H1 (cell line): ENCODE data around the gene CCDC191. TPM values are rescaled to one million over a fixed set of nuclear protein-coding genes. Genes with fewer than 3 reads are reported as not detected.

Experiments used
- CTCF ChIA-PET: fragments of 300-600 bp; sonication (Branson Sonifier 250); formaldehyde crosslinking; loops from one replicate; lab custom pipeline; 2021; ENCODE audit not compliant: partially characterized antibody; lab: Charles Lee
- POLR2A ChIA-PET: fragments of 300-600 bp; sonication (Branson Sonifier 250); formaldehyde crosslinking; loops from one replicate; lab custom pipeline; 2021; ENCODE audit warnings: inconsistent platforms; ENCODE audit not compliant: partially characterized antibody; lab: Charles Lee
- DNase-seq, 2 experiments: peaks; one replicate each; pipeline versions ENCODE4 v3.0.0 to v3.0.0-alpha.2; 2010 to 2022; ENCODE audit warnings: low spot score in 2 of 2, low read depth in 1 of 2, mixed read lengths in 1 of 2
- FAIRE-seq: peaks from 2 replicates; lab custom pipeline; 2011; peaks lifted over from hg19 to GRCh38; lab: Jason Lieb, UNC
- H2AFZ ChIP-seq: 2 replicates; pipeline ENCODE4 v1.8.1; 2012; ENCODE audit warnings: low read length, inconsistent platforms
- H2AK5ac ChIP-seq: 2 replicates; pipeline ENCODE4 v1.6.1; 2013; ENCODE audit warnings: low read depth, low read length
- H2BK120ac ChIP-seq: replicated peaks from 2 replicates; pipeline ENCODE3; 2013; ENCODE audit warnings: low read depth, low read length, inconsistent platforms
- H2BK12ac ChIP-seq: 2 replicates; pipeline ENCODE4 v1.6.1; 2013; ENCODE audit warnings: low read depth, low read length
- H2BK15ac ChIP-seq: 2 replicates; pipeline ENCODE4 v1.6.1; 2013; ENCODE audit warnings: low read length
- H2BK20ac ChIP-seq: 2 replicates; pipeline ENCODE4 v1.6.1; 2013; ENCODE audit warnings: low read length
- H2BK5ac ChIP-seq: 2 replicates; pipeline ENCODE4 v1.6.1; 2013; ENCODE audit warnings: low read depth, low read length
- H3K14ac ChIP-seq: 2 replicates; pipeline ENCODE4 v1.6.1; 2013; ENCODE audit warnings: inconsistent platforms; ENCODE audit not compliant: insufficient read length
- H3K18ac ChIP-seq: 2 replicates; pipeline ENCODE4 v1.6.1; 2013; ENCODE audit warnings: low read length; ENCODE audit errors: extremely low read depth
- H3K23ac ChIP-seq: 2 replicates; pipeline ENCODE4 v1.6.1; 2013; ENCODE audit warnings: inconsistent platforms; ENCODE audit not compliant: insufficient read length
- H3K23me2 ChIP-seq: 2 replicates; pipeline ENCODE4 v1.6.1; 2013; ENCODE audit warnings: low read depth, low read length
- H3K27ac ChIP-seq: 2 replicates; pipeline ENCODE4 v1.6.1; 2011; ENCODE audit warnings: low read depth, low read length, inconsistent platforms
- H3K27me3 ChIP-seq, 4 experiments: replicated peaks in 1 of 4; 1 replicate in 1 of 4; 2 replicates in 3 of 4; pipeline versions ENCODE4 v1.6.1 to v1.8.1; 2011 to 2013; ENCODE audit warnings: low read length in 3 of 4, mild to moderate bottlenecking in 3 of 4, inconsistent platforms in 2 of 4, mixed read lengths in 2 of 4, moderate library complexity in 1 of 4; ENCODE audit not compliant: control insufficient read depth in 3 of 4, insufficient read depth in 3 of 4; ENCODE audit errors: extremely low read depth in 1 of 4
- H3K36me3 ChIP-seq, 4 experiments: 2 replicates each; pipeline versions ENCODE4 v1.6.1 to v1.8.1; 2011 to 2013; ENCODE audit warnings: mild to moderate bottlenecking in 4 of 4, low read length in 3 of 4, moderate library complexity in 2 of 4, control low read depth in 1 of 4, inconsistent platforms in 1 of 4; ENCODE audit not compliant: insufficient read depth in 4 of 4, control insufficient read depth in 2 of 4
- H3K4ac ChIP-seq: replicated peaks from 2 replicates; pipeline ENCODE3; 2013; ENCODE audit warnings: low read length, low read depth, mixed read lengths, inconsistent platforms; ENCODE audit not compliant: insufficient read length
- H3K4me1 ChIP-seq, 4 experiments: replicated peaks in 1 of 4; 1 replicate in 1 of 4; 2 replicates in 3 of 4; pipeline versions ENCODE4 v1.6.1 to v1.8.1; 2011 to 2013; ENCODE audit warnings: low read length in 3 of 4, inconsistent platforms in 2 of 4, mixed read lengths in 1 of 4; ENCODE audit not compliant: insufficient read depth in 4 of 4, control insufficient read depth in 3 of 4
- H3K4me2 ChIP-seq, 2 experiments: 2 replicates each; pipeline versions ENCODE4 v1.6.1 to v1.8.1; 2011 to 2013; ENCODE audit warnings: low read depth in 2 of 2, low read length in 2 of 2, control low read depth in 1 of 2, inconsistent platforms in 1 of 2, mild to moderate bottlenecking in 1 of 2; ENCODE audit not compliant: insufficient read depth in 1 of 2
- H3K4me3 ChIP-seq, 4 experiments: fragments of 200-600, 300-600 bp in 1 of 4; sonication (generic), shearing (Covaris generic), sonication (Bioruptor Twin) in 1 of 4; 2 replicates each; pipeline versions ENCODE4 v1.5.1 to v1.8.1; 2011 to 2016; ENCODE audit warnings: low read length in 4 of 4, low read depth in 3 of 4, control low read depth in 2 of 4, inconsistent platforms in 2 of 4, mild to moderate bottlenecking in 2 of 4, mixed read lengths in 1 of 4, moderate library complexity in 1 of 4; ENCODE audit not compliant: insufficient read depth in 2 of 4; ENCODE audit errors: extremely low read depth in 1 of 4
- H3K56ac ChIP-seq: replicated peaks from 2 replicates; pipeline ENCODE3; 2013; ENCODE audit warnings: low read depth, mild to moderate bottlenecking, mixed read lengths, low read length, inconsistent platforms; ENCODE audit not compliant: insufficient read length
- H3K79me1 ChIP-seq: 2 replicates; pipeline ENCODE4 v1.6.1; 2013; ENCODE audit warnings: low read depth, low read length, control low read depth
- H3K79me2 ChIP-seq, 2 experiments: 2 replicates each; pipeline versions ENCODE4 v1.6.1 to v1.8.1; 2012 to 2013; ENCODE audit warnings: low read length in 2 of 2, mild to moderate bottlenecking in 2 of 2, inconsistent platforms in 1 of 2; ENCODE audit not compliant: insufficient read depth in 2 of 2, control insufficient read depth in 1 of 2
- H3K9ac ChIP-seq, 4 experiments: replicated peaks in 1 of 4; 1 replicate in 1 of 4; 2 replicates in 3 of 4; pipeline versions ENCODE4 v1.6.1 to v1.8.1; 2011 to 2013; ENCODE audit warnings: low read depth in 3 of 4, low read length in 3 of 4, control low read depth in 2 of 4, mild to moderate bottlenecking in 2 of 4, moderate library complexity in 2 of 4, inconsistent platforms in 1 of 4; ENCODE audit errors: extremely low read depth in 1 of 4
- H3K9me3 ChIP-seq, 2 experiments: 2 replicates each; pipeline versions ENCODE4 v1.6.1 to v1.8.1; 2012 to 2013; ENCODE audit warnings: mild to moderate bottlenecking in 2 of 2, moderate library complexity in 2 of 2, control low read depth in 1 of 2, inconsistent platforms in 1 of 2, low read depth in 1 of 2, low read length in 1 of 2, mixed read lengths in 1 of 2; ENCODE audit not compliant: insufficient read depth in 2 of 2
- H4K20me1 ChIP-seq, 2 experiments: replicated peaks in 1 of 2; 2 replicates each; pipeline versions ENCODE3 to v1.8.1; 2011 to 2013; ENCODE audit warnings: inconsistent platforms in 2 of 2, low read length in 2 of 2, mild to moderate bottlenecking in 1 of 2; ENCODE audit not compliant: insufficient read depth in 2 of 2, control insufficient read depth in 1 of 2
- H4K5ac ChIP-seq: 2 replicates; pipeline ENCODE4 v1.6.1; 2013; ENCODE audit warnings: low read length, low read depth, mixed read lengths, inconsistent platforms; ENCODE audit not compliant: insufficient read length
- H4K8ac ChIP-seq: 2 replicates; pipeline ENCODE4 v1.8.0; 2013; ENCODE audit warnings: mild to moderate bottlenecking, moderate library complexity, low read length, inconsistent platforms; ENCODE audit not compliant: insufficient read depth; ENCODE audit errors: extremely low read depth
- H4K91ac ChIP-seq: replicated peaks from 2 replicates; pipeline ENCODE3; 2013; ENCODE audit warnings: low read length, mixed read lengths, inconsistent platforms; ENCODE audit not compliant: insufficient read length
- ASH2L ChIP-seq: fragments of 200-600, 300-600 bp; sonication (generic); IDR thresholded peaks from one replicate; pipeline ENCODE4 v1.7.1; 2017; ENCODE audit warnings: low read length
- BACH1 ChIP-seq: IDR thresholded peaks from 2 replicates; pipeline ENCODE4 v1.6.1; 2012; ENCODE audit warnings: low read length, improper control_type of control experiment
- BRCA1 ChIP-seq: IDR thresholded peaks from 2 replicates; pipeline ENCODE4 v1.6.1; 2012; ENCODE audit warnings: low read depth, low read length, improper control_type of control experiment
- CBX8 ChIP-seq: fragments of 300-800, 300-1000 bp; sonication (generic); IDR thresholded peaks from 2 replicates; pipeline ENCODE4 v1.7.1; 2016; ENCODE audit warnings: low read depth, low read length, borderline replicate concordance
- CHD1 ChIP-seq: IDR thresholded peaks from 2 replicates; pipeline ENCODE4 v1.6.1; 2012; ENCODE audit warnings: low read depth, low read length, improper control_type of control experiment
- EGR1 ChIP-seq: IDR thresholded peaks from 2 replicates; pipeline ENCODE4 v1.6.1; 2011; ENCODE audit warnings: low read depth, low read length, borderline replicate concordance
- GTF2F1 ChIP-seq: IDR thresholded peaks from 2 replicates; pipeline ENCODE4 v1.6.1; 2012; ENCODE audit warnings: low read depth, low read length, improper control_type of control experiment, borderline replicate concordance
- KDM4A ChIP-seq: IDR thresholded peaks from one replicate; pipeline ENCODE4 v1.7.1; 2012; ENCODE audit warnings: low read depth, mild to moderate bottlenecking, moderate library complexity, low read length, inconsistent platforms; ENCODE audit not compliant: severe bottlenecking
- NRF1 ChIP-seq: IDR thresholded peaks from 2 replicates; pipeline ENCODE4 v1.6.1; 2011; ENCODE audit warnings: mild to moderate bottlenecking, low read depth, low read length, improper control_type of control experiment
- RBBP5 ChIP-seq: IDR thresholded peaks from 2 replicates; pipeline ENCODE4 v1.7.1; 2012; ENCODE audit warnings: low read depth, mild to moderate bottlenecking, inconsistent platforms, low read length, moderate library complexity, borderline replicate concordance
- SAP30 ChIP-seq: fragments of 300-600 bp; sonication (generic); IDR thresholded peaks from 2 replicates; pipeline ENCODE4 v1.7.1; 2012; ENCODE audit warnings: low read length, moderate library complexity, mild to moderate bottlenecking, inconsistent platforms; ENCODE audit not compliant: insufficient read depth, insufficient replicate concordance
- SIN3A ChIP-seq, 2 experiments: IDR thresholded peaks in 1 of 2; conservative IDR thresholded peaks in 1 of 2; 2 replicates each; pipeline ENCODE4 v1.6.1; 2011 to 2012; ENCODE audit warnings: low read length in 2 of 2, improper control_type of control experiment in 1 of 2, low read depth in 1 of 2, mild to moderate bottlenecking in 1 of 2
- SP1 ChIP-seq: IDR thresholded peaks from 2 replicates; pipeline ENCODE4 v1.6.1; 2011; ENCODE audit warnings: low read depth, low read length
- TEAD4 ChIP-seq: IDR thresholded peaks from 2 replicates; pipeline ENCODE4 v1.6.1; 2012; ENCODE audit warnings: low read depth, low read length, inconsistent platforms, mixed read lengths
- YY1 ChIP-seq: IDR thresholded peaks from 2 replicates; pipeline ENCODE4 v1.6.1; 2011; ENCODE audit warnings: low read depth, mild to moderate bottlenecking, low read length
- WGBS, 2 experiments: shearing (Covaris generic) in 1 of 2; methylation state at CpG; one replicate each; pipeline versions ENCODE4 v1.1.6 to v1.1.7; 2013 to 2015; ENCODE audit warnings: low lambda C conversion rate in 2 of 2, mixed read lengths in 2 of 2, inconsistent platforms in 1 of 2, low coverage in 1 of 2, missing lambda C conversion rate in 1 of 2; ENCODE audit not compliant: insufficient replicate concordance in 2 of 2, insufficient coverage in 1 of 2, insufficient read length in 1 of 2; ENCODE audit errors: extremely low coverage in 1 of 2, missing lambda C conversion rate in 1 of 2; 5-methylcytosine and 5-hydroxymethylcytosine counted together
- polyA plus RNA-seq, 7 experiments: library from polyadenylated mRNA; depleted of rRNA in 3 of 7; stranded (reverse) in 5 of 7; unstranded in 2 of 7; fragments of >200 nt in 5 of 7; fragments of 200-250 nt in 2 of 7; gene quantifications; 1 replicate in 5 of 7; 2 replicates in 1 of 7; 4 replicates in 1 of 7; pipeline versions ENCODE4 v1.2.1 to v1.2.3, GENCODE V29; 2011 to 2013; ENCODE audit warnings: missing spikeins in 2 of 7, mixed read lengths in 2 of 7
- total RNA-seq: library from RNA; stranded (reverse); fragmentation: NEBNext Ultra II Directional; extraction: Animal tissue kit (Norgen Biotek cat#: 25700); gene quantifications from 2 replicates; pipeline ENCODE4 v1.2.1, GENCODE V29; 2021

Gene CCDC191
- total and polyA plus RNA-seq, 2 of the 8 experiments (the other 6 are each of a cell fraction or from before 2014, with no cell fraction given): 0.65 to 1.3 TPM

DNA sequence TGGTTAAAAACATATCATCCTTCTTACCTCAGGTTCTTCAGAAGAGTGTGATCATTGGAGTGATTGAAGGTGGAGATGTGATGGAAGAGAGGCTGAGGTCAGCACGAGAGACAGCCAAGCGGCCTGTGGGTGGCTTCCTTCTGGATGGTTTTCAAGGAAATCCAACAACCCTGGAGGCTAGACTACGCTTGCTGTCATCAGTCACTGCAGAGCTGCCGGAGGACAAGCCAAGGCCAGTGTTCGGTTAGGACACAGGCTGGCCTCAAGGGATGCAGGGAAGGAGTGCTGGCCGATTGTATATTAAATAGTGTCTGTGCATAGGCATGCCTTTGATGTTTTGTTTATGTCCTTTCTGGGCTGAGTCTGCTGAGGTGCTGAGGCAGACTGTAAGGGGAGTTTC, 20.4 kb upstream of the CCDC191 start:
- peaks cover 16 to 89% (median 65%) of the 10 kb centered on the region in 4 experiments for H3K36me3 ChIP-seq
- H3K27me3 ChIP-seq: no peaks in the 10 kb centered on the region
- H4K5ac ChIP-seq: no peak overlapping the region
- H3K23ac ChIP-seq: no peak overlapping the region
- no peak overlapping the region for H4K8ac ChIP-seq
- no peak overlapping the region for H3K56ac ChIP-seq
- no peak overlapping the region for H2AK5ac ChIP-seq
- peaks cover 0 to 5% of the 10 kb centered on the region in 2 experiments for H4K20me1 ChIP-seq
- ChIA-PET POLR2A (interaction anchor here (2.1 kb wide), 1 partner anchor 9 kb away, joined by 4 read pairs; no protein-coding TSS in a partner anchor), CTCF (no interaction called here)
- no peaks in the 10 kb centered on the region for H3K4me1 ChIP-seq
- H3K14ac ChIP-seq: no peak overlapping the region
- H3K4me2 ChIP-seq: no peak overlapping the region
- DNase-seq (no peak), FAIRE-seq (no peak)
- WGBS, 2 experiments: 92% methylated on average over 6 of the region's 6 CpGs; no CpG with 5 or more reads in 1 of the 2 experiments
- H2BK120ac ChIP-seq: no peak overlapping the region
- no peak overlapping the region for H3K27ac ChIP-seq
- no peak overlapping the region for H3K9ac ChIP-seq
- no peak overlapping the region for H4K91ac ChIP-seq
- H2BK15ac ChIP-seq: no peak overlapping the region
- H3K23me2 ChIP-seq: no peaks in the 10 kb centered on the region
- H3K4me3 ChIP-seq: no peak overlapping the region
- no peak overlapping the region for H2BK5ac ChIP-seq
- no peaks in the 10 kb centered on the region for H3K79me1 ChIP-seq
- TF ChIP-seq BRCA1 (no peak), CHD1 (no peak), EGR1 (no peak), BACH1 (no peak), SIN3A (conservative IDR thresholded peaks at IDR 0.05 in 1 of 2, IDR thresholded peaks at IDR 0.05 in 1 of 2; ENCODE audit: low read depth in 1 of 2, low read length in 2 of 2) (no peak), KDM4A (no peak), SP1 (no peak), CBX8 (no peak), GTF2F1 (no peak), YY1 (no peak), SAP30 (no peak), NRF1 (no peak), ASH2L (no peak), TEAD4 (no peak), RBBP5 (no peak)
- H3K79me2 ChIP-seq: no peaks in the 10 kb centered on the region
- H2AFZ ChIP-seq: no peak overlapping the region
- no peak overlapping the region for H3K18ac ChIP-seq
- H3K9me3 ChIP-seq: no peaks in the 10 kb centered on the region
- no peak overlapping the region for H2BK20ac ChIP-seq
- H3K4ac ChIP-seq: no peak overlapping the region
- no peak overlapping the region for H2BK12ac ChIP-seq
